Ishikawa (cell line): ENCODE results near the gene ACOT6.

Experiments
- CEBPB ChIP-seq: IDR thresholded peaks from 2 replicates; pipeline ENCODE4 v1.6.1; 2012
- CREB1 ChIP-seq: IDR thresholded peaks from 2 replicates; pipeline ENCODE4 v1.6.1; 2012; ENCODE audit warnings: low read depth
- EGR1 ChIP-seq: IDR thresholded peaks from 2 replicates; pipeline ENCODE4 v1.6.1; 2012
- EP300 ChIP-seq: IDR thresholded peaks from 2 replicates; pipeline ENCODE4 v1.6.1; 2012; ENCODE audit warnings: borderline replicate concordance
- FOXM1 ChIP-seq: IDR thresholded peaks from 2 replicates; pipeline ENCODE4 v1.6.1; 2012; ENCODE audit warnings: low read depth, borderline replicate concordance
- NFIC ChIP-seq: IDR thresholded peaks from 2 replicates; pipeline ENCODE4 v1.6.1; 2012
- RAD21 ChIP-seq: IDR thresholded peaks from 2 replicates; pipeline ENCODE4 v1.6.1; 2012; ENCODE audit warnings: low read depth
- REST ChIP-seq: IDR thresholded peaks from 2 replicates; pipeline ENCODE4 v1.6.1; 2012; ENCODE audit warnings: low read depth, mild to moderate bottlenecking
- TAF1 ChIP-seq: IDR thresholded peaks from 2 replicates; pipeline ENCODE4 v1.6.1; 2012; ENCODE audit warnings: low read depth, mild to moderate bottlenecking
- TCF12 ChIP-seq: IDR thresholded peaks from 2 replicates; pipeline ENCODE4 v1.6.1; 2012; ENCODE audit warnings: low read depth
- TEAD4 ChIP-seq: IDR thresholded peaks from 2 replicates; pipeline ENCODE4 v1.6.1; 2012
- YY1 ChIP-seq: IDR thresholded peaks from 2 replicates; pipeline ENCODE4 v1.6.1; 2012; ENCODE audit warnings: low read depth
- ZBTB7A ChIP-seq: IDR thresholded peaks from 2 replicates; pipeline ENCODE4 v1.6.1; 2012; ENCODE audit warnings: low read depth
- TF ChIP-seq, protein P1 (sequence below): IDR thresholded peaks from 2 replicates; pipeline ENCODE4 v1.6.1; 2012
- TF ChIP-seq, protein P2 (sequence below): IDR thresholded peaks from 2 replicates; pipeline ENCODE4 v1.6.1; 2012

Gene ACOT6

DNA sequence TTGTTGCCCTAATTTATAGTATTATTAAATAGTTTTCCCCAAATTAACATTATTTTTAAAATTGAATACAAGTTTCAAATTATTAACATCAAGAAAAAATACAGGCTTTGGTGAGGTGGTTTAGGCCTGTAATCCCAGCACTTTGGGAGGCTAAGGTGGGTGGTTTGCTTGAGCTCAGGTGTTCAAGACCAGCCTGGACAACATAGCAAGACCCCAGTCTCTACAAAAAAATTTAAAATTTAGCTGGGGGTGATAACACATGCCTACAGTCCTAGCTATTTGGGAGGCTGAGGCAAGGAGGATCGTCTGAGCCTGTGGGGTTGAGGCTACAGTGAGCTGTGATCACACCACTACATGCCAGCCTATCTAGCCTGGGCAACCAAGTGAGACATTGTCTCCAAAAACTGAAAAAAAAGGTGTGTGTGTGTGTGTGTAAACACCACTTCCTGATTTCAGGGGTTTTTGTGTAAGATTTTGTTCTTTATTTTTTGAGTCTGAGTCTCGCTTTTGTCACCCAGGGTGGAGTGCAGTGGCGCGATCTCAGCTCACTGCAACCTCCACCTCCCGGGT, 28.6 kb downstream of the ACOT6 start:
- no peak for TF ChIP-seq YY1
- TF ChIP-seq CREB1 = no peak
- TF ChIP-seq EP300 = no peak
- TF ChIP-seq TAF1 = no peak

- TF ChIP-seq FOXM1 = no peak
- TF ChIP-seq TAF1 = peak; percentile 80
- TF ChIP-seq REST = no peak
- TF ChIP-seq CEBPB = no peak
- no peak for TF ChIP-seq EGR1
- no peak; the same call in 1 of the 2 replicates for TF ChIP-seq TCF12
- TF ChIP-seq, protein P1, sequence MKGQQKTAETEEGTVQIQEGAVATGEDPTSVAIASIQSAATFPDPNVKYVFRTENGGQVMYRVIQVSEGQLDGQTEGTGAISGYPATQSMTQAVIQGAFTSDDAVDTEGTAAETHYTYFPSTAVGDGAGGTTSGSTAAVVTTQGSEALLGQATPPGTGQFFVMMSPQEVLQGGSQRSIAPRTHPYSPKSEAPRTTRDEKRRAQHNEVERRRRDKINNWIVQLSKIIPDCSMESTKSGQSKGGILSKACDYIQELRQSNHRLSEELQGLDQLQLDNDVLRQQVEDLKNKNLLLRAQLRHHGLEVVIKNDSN = no peak
- TF ChIP-seq, protein P2, sequence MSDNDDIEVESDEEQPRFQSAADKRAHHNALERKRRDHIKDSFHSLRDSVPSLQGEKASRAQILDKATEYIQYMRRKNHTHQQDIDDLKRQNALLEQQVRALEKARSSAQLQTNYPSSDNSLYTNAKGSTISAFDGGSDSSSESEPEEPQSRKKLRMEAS = peak; percentile 61; the same call in 1 of the 2 replicates
- no peak; the same call in 1 of the 2 replicates for TF ChIP-seq YY1
- peak; percentile 34; the same call in 1 of the 2 replicates for TF ChIP-seq ZBTB7A
- no peak for TF ChIP-seq CREB1
- peak; percentile 11; the same call in 1 of the 2 replicates for TF ChIP-seq TEAD4
These were observed 32.4 kb downstream of the ACOT6 start, which contains the start of gene DNAL1 for GRCh38 chr14:73644531-73645247. Gene DNAL1, plus strand, starts transcription at chr14:73644986. Its CDS starts 54 bp downstream, at chr14:73645040.

- TF ChIP-seq FOXM1 = no peak
- TF ChIP-seq RAD21 = no peak
- TF ChIP-seq EP300 = no peak
- TF ChIP-seq TAF1 = no peak
- TF ChIP-seq EGR1 = no peak
- TF ChIP-seq REST = no peak
- no peak for TF ChIP-seq ZBTB7A
- TF ChIP-seq, protein P2 = no peak
- TF ChIP-seq YY1 = no peak
- no peak for TF ChIP-seq CREB1
- TF ChIP-seq TEAD4 = no peak
- no peak for TF ChIP-seq NFIC
- TF ChIP-seq, protein P1 = no peak
- no peak for TF ChIP-seq TCF12
- no peak for TF ChIP-seq CEBPB
These were observed 32.9 kb downstream of the ACOT6 start for GRCh38 chr14:73645248-73645610.

DNA sequence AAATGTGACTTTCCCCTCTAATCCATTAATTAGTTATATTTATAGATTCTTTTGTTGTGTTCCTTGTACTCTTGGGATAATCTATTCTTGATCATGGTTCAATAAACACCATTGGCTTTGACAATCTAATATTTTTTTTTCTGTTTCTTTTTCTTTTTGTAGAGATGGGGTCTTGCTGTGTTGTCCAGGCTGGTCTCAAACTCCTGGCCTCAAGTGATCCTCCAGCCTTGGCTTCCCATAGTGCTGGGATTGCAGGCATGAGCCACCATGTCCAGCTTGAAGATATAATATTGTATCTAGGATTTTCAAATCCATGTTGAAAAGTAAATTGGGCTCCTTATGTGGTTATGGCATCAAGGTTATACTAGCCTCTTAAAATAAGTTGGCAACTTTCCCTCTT, 38.7 kb downstream of the ACOT6 start:
- TF ChIP-seq TAF1 (no peak), CREB1 (no peak), RAD21 (no peak), TEAD4 (no peak), ZBTB7A (no peak), CEBPB (no peak), REST (no peak), EP300 (no peak), YY1 (no peak)

- TF ChIP-seq NFIC (no peak), CEBPB (no peak), RAD21 (no peak), TAF1 (no peak), YY1 (no peak), CREB1 (no peak), ZBTB7A (no peak), EP300 (no peak), REST (no peak), TCF12 (no peak), FOXM1 (no peak)
- TF ChIP-seq, protein P2 = no peak
- TF ChIP-seq, protein P1 = no peak
These were observed 43.5 kb downstream of the ACOT6 start for GRCh38 chr14:73655851-73656250.
